Osteocyte (in vitro differentiated cells): ENCODE measurements around the gene LPAR2. TPM values are rescaled to one million over a fixed set of nuclear protein-coding genes. Genes with fewer than 3 reads are reported as not detected.

Experiments
- DNase-seq: peaks from one replicate; pipeline ENCODE4 v3.0.0; 2021; ENCODE audit warnings: mixed read lengths; ENCODE audit not compliant: unreplicated experiment; ENCODE audit errors: extremely low spot score
- H3K27ac Mint-ChIP-seq: one replicate; pipeline ENCODE4 v1.8.0; 2021; ENCODE audit warnings: mild to moderate bottlenecking, mixed read lengths; ENCODE audit not compliant: unreplicated experiment
- H3K27me3 Mint-ChIP-seq: one replicate; pipeline ENCODE4 v1.8.0; 2021; ENCODE audit warnings: mixed read lengths; ENCODE audit not compliant: unreplicated experiment
- H3K36me3 Mint-ChIP-seq: one replicate; pipeline ENCODE4 v1.8.0; 2021; ENCODE audit warnings: mixed read lengths; ENCODE audit not compliant: unreplicated experiment
- H3K4me1 Mint-ChIP-seq: one replicate; pipeline ENCODE4 v1.8.0; 2021; ENCODE audit warnings: mixed read lengths; ENCODE audit not compliant: unreplicated experiment
- H3K4me3 Mint-ChIP-seq: one replicate; pipeline ENCODE4 v1.8.0; 2021; ENCODE audit warnings: mild to moderate bottlenecking, moderate library complexity, mixed read lengths; ENCODE audit not compliant: unreplicated experiment
- H3K9me3 Mint-ChIP-seq: one replicate; pipeline ENCODE4 v1.8.0; 2021; ENCODE audit warnings: mixed read lengths; ENCODE audit not compliant: unreplicated experiment
- total RNA-seq: library from RNA; stranded (reverse); gene quantifications from 2 replicates; pipeline ENCODE4 v1.2.1, GENCODE V29; 2021
- TF ChIP-seq, protein P1 (sequence below): fragments of 200-600 bp; sonication (generic); IDR thresholded peaks from 2 replicates; pipeline ENCODE4 v1.5.0; 2021; ENCODE audit warnings: antibody characterized with exemption, mild to moderate bottlenecking, moderate library complexity

LPAR2 gene
- total RNA-seq, 1 donor from 2014 or later = 7.4 TPM

DNA sequence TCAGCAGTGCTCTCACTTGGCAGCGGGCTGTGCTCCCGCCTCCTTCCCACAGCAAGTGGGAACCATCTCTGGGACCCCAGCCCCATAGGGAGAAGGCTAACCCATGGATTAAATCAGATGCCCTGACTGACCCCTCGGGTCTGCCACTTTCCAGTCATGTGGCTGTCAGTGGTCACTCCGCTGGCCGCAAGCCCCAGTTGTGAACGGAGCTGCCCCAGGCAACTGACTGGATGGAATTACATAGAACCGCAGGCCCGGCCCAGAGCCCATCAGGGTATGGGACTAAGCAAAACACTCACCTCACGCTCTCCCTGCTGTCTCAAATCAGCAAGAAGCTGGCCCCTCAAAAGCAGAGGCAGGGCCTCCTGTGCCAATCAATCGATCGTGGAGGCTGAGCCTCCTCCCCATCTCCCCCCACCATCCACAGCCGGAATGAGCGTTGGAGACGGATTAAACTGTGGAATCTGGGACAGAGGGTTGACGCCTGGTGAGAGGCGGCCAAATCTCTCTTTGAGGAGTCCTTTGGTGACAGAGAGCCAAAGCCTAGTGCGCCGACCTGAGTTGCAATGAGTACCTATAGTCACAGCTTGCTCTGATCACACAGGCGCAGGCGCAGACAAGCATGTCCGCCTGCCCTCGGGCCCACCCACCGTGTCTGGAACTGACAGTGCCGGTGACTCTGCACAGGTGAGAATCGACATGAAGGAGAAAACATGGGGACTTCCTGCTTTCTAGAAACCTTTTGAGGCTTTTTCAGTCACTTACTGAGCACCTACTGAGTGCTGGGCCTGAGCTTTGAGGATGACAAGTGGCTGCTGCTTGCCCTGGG lies 48.3 kb downstream of the LPAR2 start:
- no peaks in the 10 kb centered on the region for H3K27me3 Mint-ChIP-seq
- H3K4me1 Mint-ChIP-seq = no peaks in the 10 kb centered on the region

DNA sequence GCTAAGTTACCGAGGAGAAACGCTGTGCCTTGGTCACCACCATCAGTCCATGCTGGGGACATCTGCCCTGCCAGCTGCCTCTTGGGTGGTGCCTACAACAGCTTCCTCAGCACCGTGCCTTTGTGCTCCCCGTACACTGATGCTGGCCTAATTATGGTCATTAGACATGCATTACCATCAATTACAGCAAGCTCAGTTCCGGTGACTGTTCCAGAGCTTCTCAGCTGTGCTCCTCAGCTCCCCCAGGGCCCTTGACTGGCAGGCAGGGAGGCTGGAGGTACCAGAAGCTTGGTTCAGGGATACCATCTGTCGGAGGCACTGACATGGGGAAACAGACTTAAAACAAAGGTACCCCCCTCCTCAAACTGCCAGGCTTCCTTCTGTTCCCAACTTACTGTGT lies 49.8 kb downstream of the LPAR2 start:
- no peak overlapping the region for H3K27ac Mint-ChIP-seq
- H3K4me3 Mint-ChIP-seq = no peak overlapping the region
- no peaks in the 10 kb centered on the region for H3K27me3 Mint-ChIP-seq
- no peaks in the 10 kb centered on the region for H3K4me1 Mint-ChIP-seq
- TF ChIP-seq, protein P1, sequence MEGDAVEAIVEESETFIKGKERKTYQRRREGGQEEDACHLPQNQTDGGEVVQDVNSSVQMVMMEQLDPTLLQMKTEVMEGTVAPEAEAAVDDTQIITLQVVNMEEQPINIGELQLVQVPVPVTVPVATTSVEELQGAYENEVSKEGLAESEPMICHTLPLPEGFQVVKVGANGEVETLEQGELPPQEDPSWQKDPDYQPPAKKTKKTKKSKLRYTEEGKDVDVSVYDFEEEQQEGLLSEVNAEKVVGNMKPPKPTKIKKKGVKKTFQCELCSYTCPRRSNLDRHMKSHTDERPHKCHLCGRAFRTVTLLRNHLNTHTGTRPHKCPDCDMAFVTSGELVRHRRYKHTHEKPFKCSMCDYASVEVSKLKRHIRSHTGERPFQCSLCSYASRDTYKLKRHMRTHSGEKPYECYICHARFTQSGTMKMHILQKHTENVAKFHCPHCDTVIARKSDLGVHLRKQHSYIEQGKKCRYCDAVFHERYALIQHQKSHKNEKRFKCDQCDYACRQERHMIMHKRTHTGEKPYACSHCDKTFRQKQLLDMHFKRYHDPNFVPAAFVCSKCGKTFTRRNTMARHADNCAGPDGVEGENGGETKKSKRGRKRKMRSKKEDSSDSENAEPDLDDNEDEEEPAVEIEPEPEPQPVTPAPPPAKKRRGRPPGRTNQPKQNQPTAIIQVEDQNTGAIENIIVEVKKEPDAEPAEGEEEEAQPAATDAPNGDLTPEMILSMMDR = no peak
- no peak for DNase-seq
- no peaks in the 10 kb centered on the region for H3K9me3 Mint-ChIP-seq
- H3K36me3 Mint-ChIP-seq = no peaks in the 10 kb centered on the region

More for the DNA sequence above, 48.3 kb downstream of the LPAR2 start:
- no peak for DNase-seq
- no peaks in the 10 kb centered on the region for H3K9me3 Mint-ChIP-seq
- no peak overlapping the region for H3K27ac Mint-ChIP-seq
- no peaks in the 10 kb centered on the region for H3K36me3 Mint-ChIP-seq
- no peak overlapping the region for H3K4me3 Mint-ChIP-seq
- TF ChIP-seq, protein P1 = no peak

DNA sequence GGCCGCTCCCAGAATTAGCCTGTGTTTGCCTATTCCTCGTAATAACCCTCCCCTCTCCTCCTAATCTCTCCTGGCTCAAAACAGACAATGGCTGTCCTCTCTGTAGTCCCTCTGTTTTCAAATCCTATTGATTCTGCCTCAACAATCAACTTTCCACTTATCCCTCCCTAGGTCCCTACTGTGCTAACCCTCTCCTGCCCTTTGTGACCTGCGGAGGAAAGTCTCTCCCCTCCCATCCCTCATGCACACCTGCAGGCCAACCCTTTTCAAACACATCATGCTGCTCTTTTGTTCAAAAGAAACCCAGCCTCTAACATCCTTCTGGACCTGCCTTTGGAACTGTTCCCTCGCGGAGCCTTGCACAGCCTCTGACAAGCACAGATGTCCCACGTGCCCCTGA lies 52.6 kb downstream of the LPAR2 start:
- Mint-ChIP-seq H3K27ac (no peak overlapping the region), H3K4me1 (no peaks in the 10 kb centered on the region), H3K27me3 (no peaks in the 10 kb centered on the region), H3K4me3 (no peak overlapping the region), H3K36me3 (no peaks in the 10 kb centered on the region), H3K9me3 (no peaks in the 10 kb centered on the region)
- TF ChIP-seq, protein P1 = no peak
- DNase-seq = no peak

Other genes with a start within 250 kb of the LPAR2 start
- gene GATAD2A, start 222.5 kb downstream of the LPAR2 start, total RNA-seq = 75.6 and 81.3 TPM in 2 replicates
- gene TSSK6, start 112.7 kb downstream of the LPAR2 start, total RNA-seq = 1.7 and 2.0 TPM in 2 replicates
- gene NDUFA13, start 112.0 kb downstream of the LPAR2 start, total RNA-seq = 372 and 376 TPM in 2 replicates
- gene YJEFN3, start 99.3 kb downstream of the LPAR2 start, total RNA-seq = 6.1 and 6.3 TPM in 2 replicates
- gene CILP2, start 90.0 kb downstream of the LPAR2 start, total RNA-seq = 0.63 and 1.1 TPM in 2 replicates
- 0.46 and 0.52 TPM in 2 replicates for gene PBX4, start 9.5 kb downstream of the LPAR2 start, total RNA-seq
- 10.5 and 12.0 TPM in 2 replicates for gene GMIP, start 15.4 kb upstream of the LPAR2 start, total RNA-seq
- 62.8 and 67.2 TPM in 2 replicates for gene ATP13A1, start 35.5 kb upstream of the LPAR2 start, total RNA-seq
- 7.1 and 8.4 TPM in 2 replicates for gene ZNF101, start 40.6 kb upstream of the LPAR2 start, total RNA-seq
- 4.7 and 5.3 TPM in 2 replicates for gene ZNF14, start 104.9 kb upstream of the LPAR2 start, total RNA-seq
- gene ZNF506, start 193.5 kb upstream of the LPAR2 start, total RNA-seq = 7.8 and 10.5 TPM in 2 replicates
- gene ZNF253, start 237.7 kb upstream of the LPAR2 start, total RNA-seq = 10.6 and 12.8 TPM in 2 replicates